SK-N-SH treated with all-trans-retinoic acid at 6 μM for 48 hours (cell line): ENCODE results near the gene CDKN1A.

Source experiments
- ISL1 ChIP-seq: fragments of 250-450 bp; sonication (Bioruptor Pico); IDR thresholded peaks from 2 replicates; pipeline ENCODE4 v2.1.2; 2022; ENCODE audit warnings: mild to moderate bottlenecking, moderate library complexity
- TOX ChIP-seq: fragments of 250-450 bp; sonication (Bioruptor Pico); IDR thresholded peaks from 2 replicates; pipeline ENCODE4 v1.8.0; 2021; ENCODE audit warnings: mild to moderate bottlenecking, moderate library complexity, borderline replicate concordance

DNA sequence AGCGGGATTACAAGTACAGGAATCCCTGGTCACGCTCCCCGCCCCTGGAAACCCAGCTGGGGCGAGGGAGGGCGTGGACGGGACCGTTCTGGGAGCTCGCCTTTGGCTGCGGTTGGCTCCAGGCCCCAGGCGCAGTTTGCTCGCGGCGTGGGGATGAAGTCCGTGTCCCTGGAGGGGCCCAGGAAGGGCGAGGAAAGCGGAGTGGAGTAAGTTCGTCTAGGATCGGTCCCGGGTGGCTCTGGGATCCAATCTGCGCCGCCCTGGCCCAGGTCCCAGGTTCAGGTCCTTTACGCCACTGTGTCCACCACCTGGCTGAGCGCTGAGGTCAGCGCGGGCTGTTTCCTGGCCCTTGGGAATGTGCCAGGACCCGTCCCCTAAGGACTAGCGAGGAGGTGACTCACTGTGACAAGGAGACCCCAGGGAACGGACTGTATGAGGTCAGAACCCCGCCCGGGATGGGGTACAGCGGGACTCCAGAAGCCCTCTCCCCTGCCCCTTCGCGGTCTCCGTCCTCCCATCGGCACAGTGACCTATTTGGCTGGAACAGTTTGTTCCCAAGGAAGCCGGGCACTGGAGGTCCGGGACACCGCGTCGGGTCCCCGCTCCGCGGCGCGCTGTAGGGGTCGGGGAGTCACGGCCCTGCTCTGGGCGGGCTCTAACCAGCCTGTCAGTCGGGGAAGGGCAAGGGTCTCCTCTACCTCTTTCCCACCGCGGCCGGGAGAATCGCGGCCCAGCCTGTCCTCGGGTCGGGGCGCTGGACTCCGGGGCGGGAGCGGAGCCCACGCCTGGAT is 724 bp downstream of the CDKN1A start:
- TF ChIP-seq ISL1 (CRISPR knock-in tag) (no peak), TOX (CRISPR knock-in tag) (no peak)
